HCT116 (cell line): ENCODE data around the gene DLEC1.

Experiments
- CTCF ChIP-seq, 3 experiments: fragments of 200-600 bp in 1 of 3; sonication (generic) in 1 of 3; IDR thresholded peaks in 2 of 3; conservative IDR thresholded peaks in 1 of 3; 2 replicates each; pipeline ENCODE4 v1.5.1; 2012 to 2017; ENCODE audit warnings: low read depth in 2 of 3, low read length in 2 of 3, antibody characterized with exemption in 1 of 3, borderline replicate concordance in 1 of 3, control low read depth in 1 of 3, mild to moderate bottlenecking in 1 of 3, mixed read lengths in 1 of 3, mixed run types in 1 of 3, moderate library complexity in 1 of 3; ENCODE audit not compliant: insufficient read depth in 1 of 3
- EGR1 ChIP-seq: IDR thresholded peaks from 2 replicates; pipeline ENCODE4 v1.6.1; 2012; ENCODE audit warnings: low read depth
- EZH2phosphoT487 ChIP-seq: fragments of 200-600 bp; IDR thresholded peaks from 2 replicates; pipeline ENCODE4 v1.6.1; 2018; ENCODE audit warnings: antibody characterized with exemption, borderline replicate concordance
- FOSL1 ChIP-seq: IDR thresholded peaks from 2 replicates; pipeline ENCODE4 v1.6.1; 2012; ENCODE audit warnings: low read depth
- POLR2A ChIP-seq: IDR thresholded peaks from 2 replicates; pipeline ENCODE4 v1.7.0; 2011; ENCODE audit warnings: borderline replicate concordance; ENCODE audit not compliant: insufficient read depth, insufficient read length; ENCODE audit errors: extremely low read depth
- POLR2AphosphoS5 ChIP-seq: IDR thresholded peaks from 2 replicates; pipeline ENCODE4 v1.6.1; 2011; ENCODE audit warnings: mild to moderate bottlenecking, low read depth, low read length, moderate library complexity
- RAD21 ChIP-seq: IDR thresholded peaks from 2 replicates; pipeline ENCODE4 v1.6.1; 2012; ENCODE audit warnings: low read depth, mild to moderate bottlenecking
- REST ChIP-seq: IDR thresholded peaks from 2 replicates; pipeline ENCODE4 v1.6.1; 2012; ENCODE audit warnings: low read depth
- SRF ChIP-seq: IDR thresholded peaks from 2 replicates; pipeline ENCODE4 v1.6.1; 2012; ENCODE audit warnings: low read depth
- YY1 ChIP-seq: IDR thresholded peaks from 2 replicates; pipeline ENCODE4 v1.6.1; 2011; ENCODE audit warnings: low read length, low read depth, moderate library complexity, mild to moderate bottlenecking; ENCODE audit not compliant: insufficient replicate concordance; ENCODE audit errors: extremely low read depth
- ZFX ChIP-seq: fragments of 450-650 bp; IDR thresholded peaks from 2 replicates; pipeline ENCODE4 v1.6.1; 2017
- TF ChIP-seq, protein P1 (sequence below): IDR thresholded peaks from 2 replicates; pipeline ENCODE4 v1.6.1; 2011; ENCODE audit warnings: mild to moderate bottlenecking, low read length, moderate library complexity; ENCODE audit not compliant: insufficient replicate concordance; ENCODE audit errors: extremely low read depth

DNA sequence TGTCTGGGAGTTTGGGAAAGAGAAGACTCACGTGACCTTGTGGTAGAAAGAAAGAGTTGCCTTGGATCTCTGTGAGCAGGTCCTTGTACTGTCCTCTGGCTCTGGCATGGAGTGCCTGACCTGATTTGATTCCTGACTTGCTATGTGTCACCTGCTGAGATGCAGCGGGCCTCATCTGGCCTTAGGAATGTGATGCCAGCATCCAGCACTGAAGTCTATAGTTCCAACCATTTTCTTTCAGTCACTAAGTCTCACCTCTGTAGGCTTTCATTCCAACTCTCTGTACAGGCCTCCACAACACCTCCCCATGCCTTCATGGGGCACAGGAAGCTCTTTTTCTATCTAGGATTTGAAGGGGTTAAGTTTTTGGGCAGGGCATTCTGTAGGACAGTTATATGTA lies 114.2 kb downstream of the DLEC1 start:
- TF ChIP-seq POLR2A (no peak), EZH2phosphoT487 (no peak), REST (no peak), RAD21 (no peak), CTCF (IDR thresholded peaks at IDR 0.05 in 2 of 3, conservative IDR thresholded peaks at IDR 0.05 in 1 of 3; ENCODE audit: borderline replicate concordance in 1 of 3, insufficient read depth in 1 of 3, low read depth in 2 of 3, low read length in 2 of 3) (no peak), SRF (no peak), EGR1 (no peak), POLR2AphosphoS5 (no peak), YY1 (no peak), FOSL1 (no peak), ZFX (no peak)
- TF ChIP-seq, protein P1, sequence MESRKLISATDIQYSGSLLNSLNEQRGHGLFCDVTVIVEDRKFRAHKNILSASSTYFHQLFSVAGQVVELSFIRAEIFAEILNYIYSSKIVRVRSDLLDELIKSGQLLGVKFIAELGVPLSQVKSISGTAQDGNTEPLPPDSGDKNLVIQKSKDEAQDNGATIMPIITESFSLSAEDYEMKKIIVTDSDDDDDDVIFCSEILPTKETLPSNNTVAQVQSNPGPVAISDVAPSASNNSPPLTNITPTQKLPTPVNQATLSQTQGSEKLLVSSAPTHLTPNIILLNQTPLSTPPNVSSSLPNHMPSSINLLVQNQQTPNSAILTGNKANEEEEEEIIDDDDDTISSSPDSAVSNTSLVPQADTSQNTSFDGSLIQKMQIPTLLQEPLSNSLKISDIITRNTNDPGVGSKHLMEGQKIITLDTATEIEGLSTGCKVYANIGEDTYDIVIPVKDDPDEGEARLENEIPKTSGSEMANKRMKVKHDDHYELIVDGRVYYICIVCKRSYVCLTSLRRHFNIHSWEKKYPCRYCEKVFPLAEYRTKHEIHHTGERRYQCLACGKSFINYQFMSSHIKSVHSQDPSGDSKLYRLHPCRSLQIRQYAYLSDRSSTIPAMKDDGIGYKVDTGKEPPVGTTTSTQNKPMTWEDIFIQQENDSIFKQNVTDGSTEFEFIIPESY = no peak
